GM04504 (cell line): ENCODE measurements around the gene SEPTIN5.
"Not testable (repeated sequence)": the region's sequence is repeated elsewhere in the genome, so short reads cannot be mapped to it uniquely, and the experiment has no call there.

Experiments used
- DNase-seq: peaks from one replicate; pipeline ENCODE4 v3.0.0-alpha.2; 2012; ENCODE audit warnings: low read depth

Gene SEPTIN5

DNA sequence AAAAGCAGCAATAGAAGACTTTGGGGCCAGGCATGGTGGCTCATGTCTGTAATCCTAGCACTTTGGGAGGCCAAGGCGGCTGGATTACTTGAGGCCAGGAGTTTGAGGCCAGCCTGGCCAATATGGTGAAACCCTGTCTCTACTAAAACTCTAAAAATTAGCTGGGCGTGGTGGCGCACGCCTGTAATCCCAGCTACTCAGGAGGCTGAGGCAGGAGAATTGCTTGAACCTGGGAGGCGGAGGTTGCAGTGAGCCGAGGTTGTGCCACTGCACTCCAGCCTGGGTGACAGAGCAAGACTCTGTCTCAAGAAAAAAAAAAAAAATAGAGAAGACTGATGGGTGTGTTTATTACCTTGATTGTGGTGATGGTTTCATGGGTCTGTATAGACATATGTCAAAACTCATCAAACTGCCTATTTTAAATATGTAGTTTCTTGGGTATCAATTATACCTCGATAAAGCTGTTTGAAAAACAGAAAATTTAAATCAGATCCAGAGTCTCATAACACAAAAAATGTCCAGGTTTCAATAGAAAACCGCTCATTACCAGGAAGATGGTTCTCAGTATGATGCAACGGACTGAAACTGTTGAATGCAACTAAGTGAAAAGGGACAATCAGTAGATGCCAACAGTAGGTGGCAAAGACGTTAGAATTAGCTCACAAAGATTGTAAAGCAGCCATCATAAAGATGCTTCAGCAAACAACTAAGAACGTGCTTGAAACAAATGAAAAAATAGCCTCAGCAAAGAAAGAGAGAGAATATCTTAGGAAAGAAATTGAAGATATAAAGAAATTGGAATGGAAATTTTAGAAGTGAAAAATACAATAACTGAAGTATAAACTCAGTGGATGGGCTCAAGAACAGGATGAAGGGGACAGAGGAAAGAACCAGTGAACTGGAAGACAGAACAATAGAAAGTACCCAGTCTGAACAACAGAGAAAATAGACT is 33.1 kb upstream of the SEPTIN5 start:
- no peak for DNase-seq

DNA sequence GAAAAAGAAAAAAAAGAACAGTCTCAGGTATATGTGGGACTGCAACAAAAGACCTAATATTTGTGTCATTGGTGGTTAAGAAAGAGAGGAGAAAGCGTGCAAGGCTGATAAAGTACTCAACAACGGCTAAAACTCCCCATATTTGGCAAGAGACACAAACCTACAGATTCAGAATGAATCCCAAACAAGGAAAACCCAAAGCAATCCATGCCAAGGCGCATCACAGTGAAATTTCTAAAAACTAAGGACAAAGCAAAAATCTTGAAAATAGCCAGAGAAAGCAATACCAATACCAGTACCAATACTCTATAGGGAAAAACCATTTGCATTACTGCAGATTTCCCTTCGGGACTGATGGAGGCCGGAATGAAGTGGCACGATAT is 32.4 kb upstream of the SEPTIN5 start:
- no peak for DNase-seq

DNA sequence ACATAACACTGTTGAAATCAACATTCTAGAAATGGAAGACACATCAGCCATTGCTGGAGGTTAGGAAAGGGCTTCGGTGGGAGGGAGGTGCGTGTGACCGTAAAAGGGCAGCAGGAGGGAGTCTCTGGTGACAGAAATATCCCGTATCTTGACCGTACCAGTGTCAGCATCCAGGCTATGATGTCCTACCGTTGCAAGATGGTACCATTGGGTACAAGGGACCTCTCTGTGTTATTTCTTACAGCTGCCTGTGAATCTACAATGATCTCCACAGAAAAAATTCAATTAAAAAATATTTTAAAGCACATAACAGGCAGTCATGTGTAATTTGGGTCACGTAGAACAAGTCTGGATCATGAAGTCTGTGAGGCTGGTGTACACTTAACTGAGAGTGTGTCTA is 27.4 kb upstream of the SEPTIN5 start:
- no peak for DNase-seq

DNA sequence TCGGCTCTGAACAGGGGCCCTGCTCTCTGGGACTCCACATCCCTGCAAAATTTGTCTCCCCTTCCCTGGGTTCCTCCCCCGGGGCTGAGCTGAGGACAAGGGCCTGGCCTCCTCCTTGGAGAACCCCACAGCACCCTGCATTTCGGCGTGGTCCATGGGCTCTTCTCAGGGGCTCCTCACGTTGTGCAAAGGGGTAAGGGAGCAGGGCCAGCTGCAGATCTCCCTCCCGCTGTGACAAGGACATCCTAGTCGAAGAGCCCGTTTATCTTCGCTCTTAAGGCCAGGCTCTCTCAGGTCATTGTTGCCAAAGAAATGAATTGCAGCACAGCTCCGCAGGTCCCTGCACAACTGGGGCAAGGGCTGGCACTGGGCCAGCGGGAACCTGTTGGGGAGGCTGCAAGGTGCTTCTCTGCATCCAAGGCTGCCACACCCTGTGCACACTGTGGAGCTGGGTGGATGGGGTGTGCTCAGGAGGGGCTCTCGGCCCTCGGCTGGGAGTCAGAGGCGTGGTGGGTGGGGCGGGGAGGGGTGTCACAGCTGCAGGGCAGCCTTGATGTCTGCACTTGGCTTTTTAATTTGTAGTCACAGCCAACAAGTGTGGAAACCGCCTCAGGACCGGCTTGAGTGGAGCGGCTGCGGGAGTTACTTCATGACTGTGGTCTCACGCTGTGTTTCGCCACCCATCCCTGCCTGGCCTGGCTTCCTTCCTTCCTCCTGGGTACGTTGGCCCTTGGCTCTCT is 26.6 kb upstream of the SEPTIN5 start:
- no peak for DNase-seq

DNA sequence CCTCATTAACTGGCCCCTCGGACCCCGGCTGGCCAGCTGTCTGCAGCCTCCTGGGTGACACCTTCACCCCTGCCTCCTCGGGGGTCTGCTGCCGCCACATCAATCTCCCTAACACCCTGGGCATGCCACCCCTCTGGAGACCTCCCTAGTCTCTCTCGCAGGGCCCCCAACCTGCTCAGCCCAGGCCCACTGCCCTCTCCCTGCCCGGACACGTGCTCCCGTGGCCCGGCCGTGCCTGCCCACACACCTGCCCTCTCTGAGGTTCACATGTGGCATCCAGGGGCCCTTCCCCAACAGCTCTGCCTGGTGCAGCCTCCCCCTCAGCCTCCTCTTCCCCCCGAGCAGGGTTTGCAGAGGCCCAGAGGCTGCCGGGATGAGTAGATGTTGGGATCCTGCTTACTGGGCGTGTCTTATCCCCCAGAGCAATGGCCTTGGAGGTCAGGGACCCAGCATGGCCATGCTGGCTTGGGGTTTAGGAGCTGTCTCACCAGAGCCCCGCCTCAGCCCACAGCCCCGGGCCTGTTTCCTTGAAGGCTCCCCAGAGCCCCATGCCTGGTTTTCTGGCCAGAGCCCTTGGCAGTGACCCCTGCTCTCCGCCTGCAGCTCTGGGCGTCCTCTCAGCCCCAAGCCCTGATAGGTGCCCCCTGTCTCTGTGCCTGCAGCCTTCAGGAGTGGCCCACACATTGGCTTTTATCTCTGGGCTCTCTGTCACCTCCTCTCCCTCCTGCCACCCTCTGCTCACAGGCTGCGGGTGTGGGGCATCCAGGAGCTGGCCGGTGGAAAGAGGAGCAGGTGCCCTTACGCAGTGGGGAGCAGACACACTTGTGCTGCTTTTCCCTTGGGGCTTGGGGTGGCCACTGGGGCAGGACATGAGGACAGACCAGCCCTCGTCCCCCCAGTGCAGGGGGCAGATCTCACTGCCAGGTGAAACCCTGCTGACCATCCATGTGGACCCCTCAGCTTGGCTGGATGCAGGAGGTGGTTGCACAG is 25.7 kb upstream of the SEPTIN5 start:
- DNase-seq = no peak

DNA sequence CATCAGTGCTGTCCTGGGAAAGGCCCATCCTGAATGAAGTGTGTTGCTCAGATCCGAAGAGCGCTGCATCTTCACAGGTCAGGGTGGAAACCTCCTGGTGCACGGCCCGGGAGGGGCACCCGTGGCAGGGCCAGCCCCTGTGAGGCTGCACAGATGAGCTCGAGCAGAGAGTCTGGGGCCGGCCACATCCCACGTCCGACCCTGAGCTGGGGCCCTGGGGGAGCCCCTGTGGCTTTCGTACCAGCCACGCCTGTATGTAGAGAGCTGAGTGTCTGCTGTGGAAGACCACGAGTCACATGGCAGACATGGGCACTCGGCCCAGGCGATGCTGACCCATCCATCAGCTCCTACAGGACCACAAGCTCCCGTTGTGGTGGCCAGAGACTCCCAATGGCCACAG is 24.9 kb upstream of the SEPTIN5 start:
- DNase-seq = no peak

DNA sequence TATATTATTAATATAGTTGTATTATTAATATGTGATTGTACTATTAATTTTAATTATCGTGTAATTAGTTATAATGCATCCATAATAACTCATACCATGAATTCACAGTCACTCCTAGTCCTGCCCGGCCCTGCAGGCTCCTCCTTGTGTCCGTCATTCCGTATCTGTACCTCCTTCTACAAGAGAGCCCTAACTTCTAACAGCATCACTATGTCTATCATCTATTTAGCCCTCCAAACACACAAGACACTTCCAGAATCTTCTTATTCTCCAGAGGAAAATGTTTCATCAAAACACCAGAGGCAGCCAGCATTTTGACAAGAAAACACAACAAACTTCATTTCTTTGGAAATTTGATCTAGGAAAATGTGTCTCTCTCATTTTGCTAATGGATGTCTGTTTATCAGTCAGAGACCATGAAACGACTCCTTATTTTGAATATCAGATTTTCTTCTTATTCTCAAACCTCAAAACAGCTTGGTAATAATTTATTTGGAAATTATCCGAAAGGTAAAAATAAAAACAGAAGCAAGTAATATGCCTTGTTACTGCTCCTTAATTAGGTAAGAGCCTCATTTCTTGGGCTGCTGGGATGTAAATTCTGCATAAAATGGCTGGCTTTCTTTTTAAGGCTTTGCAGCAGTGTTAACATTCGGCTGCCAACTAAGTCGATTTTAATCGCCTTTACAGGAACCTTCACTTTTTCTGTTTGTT is 23.1 kb upstream of the SEPTIN5 start:
- DNase-seq = no peak

DNA sequence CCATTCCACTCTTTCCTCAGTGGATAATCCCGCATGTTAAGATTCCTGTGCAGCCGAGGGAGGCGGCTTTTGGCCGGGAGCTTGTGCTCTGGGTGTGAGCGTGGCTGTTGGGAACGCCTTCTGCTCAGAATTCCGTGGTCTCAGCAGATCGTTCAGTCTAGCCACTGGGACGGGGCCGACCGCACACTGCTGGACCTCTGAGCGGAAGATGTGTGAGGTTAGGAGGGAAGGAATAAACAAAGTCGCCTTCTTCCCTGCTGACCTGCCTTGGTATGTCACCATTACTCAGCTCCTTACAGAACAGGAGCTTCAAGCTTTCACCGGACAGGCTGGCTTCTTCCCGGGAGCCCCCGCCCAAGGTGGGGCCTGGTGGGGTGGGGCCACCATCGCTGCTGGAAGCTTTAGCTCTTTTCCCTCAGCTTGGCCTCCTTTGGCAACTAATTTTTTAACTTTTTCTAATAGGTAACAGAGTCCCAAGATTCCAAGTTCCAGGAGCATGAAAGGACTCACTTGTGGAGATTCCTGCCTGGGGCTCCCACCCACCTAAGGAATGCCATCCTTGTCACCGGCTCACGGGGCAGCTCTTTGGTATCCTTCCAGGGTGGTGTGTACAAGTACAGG is 22.5 kb upstream of the SEPTIN5 start:
- DNase-seq = no peak

DNA sequence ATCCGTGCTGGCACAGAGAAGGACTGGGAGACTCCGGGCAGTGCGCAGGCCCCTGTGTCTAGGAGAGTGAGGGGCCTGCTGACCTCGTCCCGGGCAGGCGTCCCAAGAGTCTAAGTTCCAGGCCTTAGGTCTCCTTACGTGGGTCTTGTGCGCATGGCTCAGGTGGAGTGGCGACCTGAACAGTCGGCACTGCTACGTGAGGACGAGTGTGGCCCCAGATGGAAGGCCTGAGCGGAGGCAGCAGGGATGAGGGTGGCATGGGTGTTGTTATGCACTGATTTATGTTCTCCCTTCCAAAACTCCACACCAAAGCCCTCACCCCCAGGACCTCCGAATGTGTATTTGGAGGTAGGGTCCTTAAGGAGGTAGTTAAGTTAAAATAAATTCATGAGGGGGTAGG is 20.7 kb upstream of the SEPTIN5 start:
- DNase-seq = no peak

DNA sequence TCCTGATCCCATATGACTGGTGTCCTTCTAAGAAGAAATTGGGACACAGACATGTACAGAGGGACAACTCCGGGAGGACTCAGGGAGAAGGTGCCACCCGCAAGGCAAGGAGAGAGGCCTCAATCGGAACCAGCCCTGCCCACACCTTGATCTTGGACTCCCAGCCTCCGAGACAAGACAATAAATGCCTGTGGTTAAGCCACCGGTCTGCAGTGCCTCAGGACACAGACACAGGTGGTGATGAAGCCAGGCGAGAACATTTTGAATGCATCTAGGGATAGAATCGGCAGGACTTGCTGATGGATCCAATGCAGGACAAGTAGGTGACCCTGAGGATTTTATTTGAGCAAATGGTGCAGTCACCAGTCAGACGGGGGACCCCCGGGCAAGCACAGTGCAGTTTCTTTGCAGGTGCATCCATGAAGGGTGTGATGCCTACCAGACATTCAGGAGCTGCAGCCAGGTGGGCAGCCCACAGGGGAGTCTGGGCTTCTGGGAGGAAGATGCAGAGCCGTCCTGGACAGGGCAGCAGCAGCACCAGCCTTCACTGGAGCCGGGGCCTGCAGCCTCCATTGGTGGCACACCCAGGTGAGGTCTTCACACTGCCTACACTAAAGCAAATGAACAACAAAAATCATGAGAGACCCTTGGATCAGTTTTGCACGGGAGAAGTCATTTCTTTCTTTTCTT is 20.2 kb upstream of the SEPTIN5 start:
- no peak for DNase-seq

GRCh38 chr22:19694696-19695095 is 19.6 kb upstream of the SEPTIN5 start:
- DNase-seq = no peak

DNA sequence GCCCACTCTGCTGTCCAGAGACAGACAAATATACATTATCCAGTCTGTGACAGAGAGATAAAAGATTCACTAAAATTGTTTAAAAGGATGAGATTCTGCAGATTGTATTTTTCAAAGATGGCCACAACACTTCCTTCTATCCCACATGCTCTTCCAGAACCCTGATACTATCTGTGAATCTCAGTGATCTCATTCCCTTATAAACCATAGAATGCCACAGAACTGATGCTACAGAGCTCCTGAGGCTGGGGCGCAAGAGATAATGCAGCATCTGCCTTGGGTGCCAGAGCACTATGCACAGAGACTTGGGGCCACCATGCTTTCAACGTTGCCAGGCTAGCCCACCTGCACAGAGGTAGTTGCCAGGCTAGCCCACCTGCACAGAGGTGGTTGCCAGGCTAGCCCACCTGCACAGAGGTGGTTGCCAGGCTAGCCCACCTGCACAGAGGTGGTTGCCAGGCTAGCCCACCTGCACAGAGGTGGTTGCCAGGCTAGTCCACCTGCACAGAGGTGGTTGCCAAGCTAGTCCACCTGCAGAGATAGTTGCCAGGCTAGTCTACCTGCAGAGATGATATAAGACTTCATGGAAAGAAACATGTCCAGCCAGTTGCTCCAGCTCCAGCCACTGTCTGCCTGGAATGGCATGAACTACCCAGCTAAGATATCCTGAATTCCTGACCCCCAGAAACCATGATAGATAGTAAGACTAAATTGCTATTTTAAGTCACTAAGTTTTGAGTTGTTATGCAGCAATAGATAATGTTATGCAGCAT is 17.6 kb upstream of the SEPTIN5 start:
- DNase-seq = no peak

DNA sequence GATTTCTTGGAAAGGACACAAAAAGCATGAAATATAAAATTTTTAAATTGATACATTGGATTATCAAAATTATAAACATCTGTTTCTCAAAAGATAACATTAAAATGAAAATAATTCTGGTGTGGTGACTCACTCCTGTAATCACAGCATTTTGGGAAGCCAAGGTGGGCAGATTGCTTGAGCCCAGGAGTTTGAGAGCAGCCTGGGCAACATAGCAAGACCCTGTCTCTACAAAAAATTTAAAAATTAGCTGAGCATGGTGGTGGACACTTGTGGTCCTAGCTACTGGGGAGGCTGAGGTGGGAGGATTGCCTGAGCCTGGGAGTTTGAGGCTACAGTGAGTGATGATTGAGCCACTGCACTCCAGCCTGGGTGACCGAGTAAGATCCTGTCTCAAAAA is 16.4 kb upstream of the SEPTIN5 start:
- DNase-seq = not testable (repeated sequence)

GRCh38 chr22:19700790-19701419 is 13.4 kb upstream of the SEPTIN5 start:
- DNase-seq = no peak

- no peak for DNase-seq
These were observed 12.7 kb upstream of the SEPTIN5 start for GRCh38 chr22:19701420-19702145.

- no peak for DNase-seq
These were observed 10.4 kb upstream of the SEPTIN5 start for GRCh38 chr22:19703869-19704268.

DNA sequence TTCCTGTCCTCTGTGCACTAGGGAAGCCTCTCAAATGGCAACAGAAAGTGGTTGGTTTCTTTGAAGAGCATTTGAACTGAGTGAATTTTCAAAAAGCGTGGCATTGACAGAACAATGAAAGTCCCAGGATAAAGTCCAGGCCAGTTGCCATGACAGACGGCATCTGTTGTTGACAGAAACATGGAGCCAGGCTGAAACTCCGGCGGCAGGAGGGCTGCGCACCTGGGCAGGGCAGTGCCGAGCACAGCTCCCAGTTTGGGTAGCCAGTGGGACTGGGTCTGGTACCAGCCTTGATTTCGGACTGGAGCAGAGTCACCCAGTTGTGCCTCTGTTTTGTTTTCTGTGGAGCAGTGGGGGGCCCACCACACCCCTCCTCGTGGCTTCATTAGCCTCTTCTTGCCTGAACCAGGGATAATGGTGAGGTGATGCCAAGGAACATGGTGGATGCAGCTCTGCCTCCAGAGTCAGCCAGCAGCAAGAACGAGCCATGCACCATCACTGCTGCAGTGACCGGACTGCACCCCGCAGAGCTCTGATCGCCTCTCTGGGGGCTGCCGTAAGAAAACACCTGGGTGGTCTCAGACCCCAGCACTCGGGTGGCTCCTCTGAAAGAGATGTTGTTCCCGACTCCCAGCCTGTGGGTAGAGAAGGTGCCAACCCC is 9.8 kb upstream of the SEPTIN5 start:
- no peak for DNase-seq
